HEK293 (cell line): ENCODE data around the gene E2F4.

ENCODE experiments used
- CTCF ChIA-PET: fragments of 350-600 bp; formaldehyde crosslinking; extraction: SDS; loops from one replicate; lab custom pipeline; 2021; ENCODE audit warnings: antibody characterized with exemption; lab: Yijun Ruan, JAX
- POLR2A ChIA-PET: fragments of 300-600 bp; formaldehyde crosslinking; extraction: SDS; loops from one replicate; lab custom pipeline; 2020; ENCODE audit warnings: antibody characterized with exemption, inconsistent platforms; lab: Yijun Ruan, JAX
- H3K27ac ChIP-seq: fragments of 200-500 bp; sonication (Bioruptor generic); 2 replicates; pipeline ENCODE4 v1.5.1; 2014; ENCODE audit warnings: low read depth, low read length, control low read depth, inconsistent platforms; ENCODE audit errors: extremely low read depth
- H3K36me3 ChIP-seq, 2 experiments: fragments of 200-500 bp in 1 of 2; sonication (Bioruptor generic) in 1 of 2; 1 replicate in 1 of 2; 2 replicates in 1 of 2; pipeline ENCODE4 v1.5.1; 2014 to 2017; ENCODE audit warnings: inconsistent platforms in 2 of 2, low read length in 2 of 2; ENCODE audit not compliant: control insufficient read depth in 2 of 2, insufficient read depth in 1 of 2
- H3K4me1 ChIP-seq: fragments of 200-500 bp; sonication (Bioruptor generic); 2 replicates; pipeline ENCODE4 v1.5.1; 2014; ENCODE audit warnings: mild to moderate bottlenecking, low read length, inconsistent platforms; ENCODE audit not compliant: control insufficient read depth, insufficient read depth
- H3K4me3 ChIP-seq: 2 replicates; pipeline ENCODE4 v1.5.1; 2011; ENCODE audit warnings: low read depth, mild to moderate bottlenecking, control low read depth, low read length, moderate library complexity
- H3K9me3 ChIP-seq: fragments of 200-500 bp; sonication (Bioruptor generic); 2 replicates; pipeline ENCODE4 v1.5.1; 2014; ENCODE audit warnings: low read depth, low read length, inconsistent platforms; ENCODE audit not compliant: control insufficient read depth, insufficient read depth
- EGR2 ChIP-seq: fragments of 450-650 bp; formaldehyde crosslinking; IDR thresholded peaks from 2 replicates; pipeline ENCODE4 v1.5.1; 2016; ENCODE audit warnings: low read depth, missing biosample characterization, missing genetic modification characterization
- GLIS2 ChIP-seq: fragments of 450-650 bp; formaldehyde crosslinking; IDR thresholded peaks from 2 replicates; pipeline ENCODE4 v1.5.1; 2016; ENCODE audit warnings: missing biosample characterization, missing genetic modification characterization
- OSR2 ChIP-seq: fragments of 450-650 bp; formaldehyde crosslinking; IDR thresholded peaks from 2 replicates; pipeline ENCODE4 v1.5.1; 2016; ENCODE audit warnings: missing biosample characterization, missing genetic modification characterization
- ZBTB44 ChIP-seq: fragments of 450-650 bp; IDR thresholded peaks from 2 replicates; pipeline ENCODE4 v1.5.1; 2018; ENCODE audit warnings: missing biosample characterization, mild to moderate bottlenecking, missing genetic modification characterization
- ZFHX2 ChIP-seq: fragments of 450-650 bp; formaldehyde crosslinking; conservative IDR thresholded peaks from 2 replicates; pipeline ENCODE4 v1.5.1; 2016; ENCODE audit warnings: missing biosample characterization, missing genetic modification characterization
- ZNF335 ChIP-seq: fragments of 450-650 bp; formaldehyde crosslinking; conservative IDR thresholded peaks from 2 replicates; pipeline ENCODE4 v1.5.1; 2016; ENCODE audit warnings: missing biosample characterization, missing genetic modification characterization
- ZNF48 ChIP-seq: fragments of 450-650 bp; formaldehyde crosslinking; IDR thresholded peaks from 2 replicates; pipeline ENCODE4 v1.5.1; 2016; ENCODE audit warnings: missing biosample characterization, missing genetic modification characterization
- ZNF660 ChIP-seq: fragments of 450-650 bp; IDR thresholded peaks from 2 replicates; pipeline ENCODE4 v1.5.1; 2018; ENCODE audit warnings: missing biosample characterization, mild to moderate bottlenecking, missing genetic modification characterization
- TF ChIP-seq, protein P1 (sequence below): fragments of 450-650 bp; formaldehyde crosslinking; IDR thresholded peaks from 2 replicates; pipeline ENCODE4 v1.5.1; 2016; ENCODE audit warnings: missing biosample characterization, missing genetic modification characterization
- TF ChIP-seq, protein P2 (sequence below): fragments of 450-650 bp; IDR thresholded peaks from 2 replicates; pipeline ENCODE4 v1.5.1; 2018; ENCODE audit warnings: missing biosample characterization, missing genetic modification characterization
- TF ChIP-seq, protein P3 (sequence below): fragments of 450-650 bp; formaldehyde crosslinking; IDR thresholded peaks from 2 replicates; pipeline ENCODE4 v1.5.1; 2016; ENCODE audit warnings: missing biosample characterization, missing genetic modification characterization

E2F4 gene

GRCh38 chr16:67240506-67240905 lies 48.6 kb downstream of the E2F4 start:
- Histone ChIP-seq H3K4me1 (peaks cover under 1% of the 10 kb centered on the region; the same call in 1 of the 2 replicates), H3K9me3 (no peaks in the 10 kb centered on the region)
- TF ChIP-seq ZNF335 (tag by site-specific recombination) (peak; percentile 68), ZNF660 (no peak), OSR2 (tag by site-specific recombination) (0 out of 2 replicates have a peak, but pooled peaks have one; percentile 19)
- TF ChIP-seq, protein P1, sequence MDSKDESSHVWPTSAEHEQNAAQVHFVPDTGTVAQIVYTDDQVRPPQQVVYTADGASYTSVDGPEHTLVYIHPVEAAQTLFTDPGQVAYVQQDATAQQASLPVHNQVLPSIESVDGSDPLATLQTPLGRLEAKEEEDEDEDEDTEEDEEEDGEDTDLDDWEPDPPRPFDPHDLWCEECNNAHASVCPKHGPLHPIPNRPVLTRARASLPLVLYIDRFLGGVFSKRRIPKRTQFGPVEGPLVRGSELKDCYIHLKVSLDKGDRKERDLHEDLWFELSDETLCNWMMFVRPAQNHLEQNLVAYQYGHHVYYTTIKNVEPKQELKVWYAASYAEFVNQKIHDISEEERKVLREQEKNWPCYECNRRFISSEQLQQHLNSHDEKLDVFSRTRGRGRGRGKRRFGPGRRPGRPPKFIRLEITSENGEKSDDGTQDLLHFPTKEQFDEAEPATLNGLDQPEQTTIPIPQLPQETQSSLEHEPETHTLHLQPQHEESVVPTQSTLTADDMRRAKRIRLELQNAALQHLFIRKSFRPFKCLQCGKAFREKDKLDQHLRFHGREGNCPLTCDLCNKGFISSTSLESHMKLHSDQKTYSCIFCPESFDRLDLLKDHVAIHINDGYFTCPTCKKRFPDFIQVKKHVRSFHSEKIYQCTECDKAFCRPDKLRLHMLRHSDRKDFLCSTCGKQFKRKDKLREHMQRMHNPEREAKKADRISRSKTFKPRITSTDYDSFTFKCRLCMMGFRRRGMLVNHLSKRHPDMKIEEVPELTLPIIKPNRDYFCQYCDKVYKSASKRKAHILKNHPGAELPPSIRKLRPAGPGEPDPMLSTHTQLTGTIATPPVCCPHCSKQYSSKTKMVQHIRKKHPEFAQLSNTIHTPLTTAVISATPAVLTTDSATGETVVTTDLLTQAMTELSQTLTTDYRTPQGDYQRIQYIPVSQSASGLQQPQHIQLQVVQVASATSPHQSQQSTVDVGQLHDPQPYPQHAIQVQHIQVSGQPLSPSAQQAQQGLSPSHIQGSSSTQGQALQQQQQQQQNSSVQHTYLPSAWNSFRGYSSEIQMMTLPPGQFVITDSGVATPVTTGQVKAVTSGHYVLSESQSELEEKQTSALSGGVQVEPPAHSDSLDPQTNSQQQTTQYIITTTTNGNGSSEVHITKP (tag by site-specific recombination), result peak; percentile 14; the same call in 1 of the 2 replicates
- TF ChIP-seq, all 188 proteins: peak for 3
- Histone ChIP-seq H3K36me3 (peaks cover 4 to 48% of the 10 kb centered on the region in 2 experiments; a peak in 2 of 3 replicates), H3K4me3 (no peak overlapping the region), H3K27ac (no peak overlapping the region)
- ChIA-PET CTCF (no interaction called here), POLR2A (interaction anchor here (1.9 kb wide), 1 partner anchor 13 kb away, joined by 6 read pairs; the partner anchor contains the start of gene TMEM208)

DNA sequence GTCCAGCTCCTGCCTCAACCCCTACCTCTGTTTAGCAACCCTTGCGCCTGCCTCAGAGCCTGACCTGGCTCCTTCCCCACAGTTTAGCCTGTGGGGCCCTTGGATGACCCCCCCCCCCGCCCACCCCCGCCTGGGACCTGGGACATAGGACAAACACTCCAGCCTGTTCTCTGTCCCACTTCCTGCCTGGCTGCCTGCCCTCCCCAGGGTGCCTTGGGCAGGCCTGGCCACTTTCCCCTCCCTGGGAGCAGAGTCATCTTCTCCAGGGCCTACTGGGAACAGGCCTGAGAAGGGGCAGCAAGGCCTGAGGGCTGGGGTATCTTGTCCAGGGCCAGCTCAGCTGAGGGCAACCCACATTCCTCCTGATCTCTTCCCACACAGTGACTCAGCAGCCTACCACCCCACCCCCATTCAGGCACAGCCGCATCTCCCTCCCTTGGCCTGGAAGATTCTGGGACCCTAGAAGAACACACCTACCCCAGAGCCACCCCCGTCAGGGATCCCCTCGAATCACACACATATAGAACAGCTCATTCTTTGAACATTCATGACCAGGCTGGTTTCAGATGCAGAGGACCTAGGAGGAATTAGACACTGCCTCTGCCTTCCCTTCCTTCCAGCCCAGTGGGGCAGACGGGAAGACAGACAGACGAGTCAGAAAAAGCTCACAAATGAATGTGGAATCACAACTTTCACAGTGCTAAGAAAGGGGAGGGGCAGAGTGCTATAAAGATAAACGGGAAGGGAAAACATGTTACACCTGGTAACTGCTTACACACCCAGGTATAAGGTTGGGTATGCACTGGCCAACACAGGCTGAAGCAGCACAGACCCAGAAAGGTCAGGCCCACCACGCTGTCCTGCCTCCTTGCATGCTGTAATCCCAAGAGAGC lies 49.3 kb downstream of the E2F4 start:
- H3K27ac ChIP-seq, result no peak overlapping the region
- CTCF ChIA-PET, result interaction anchor here (1.4 kb wide), 1 partner anchor 17 kb away, joined by 3 read pairs; no protein-coding TSS in a partner anchor
- TF ChIP-seq ZNF48 (no peak), ZBTB44 (tag by site-specific recombination) (no peak), GLIS2 (peak; percentile 35; the same call in 1 of the 2 replicates), ZNF335 (tag by site-specific recombination) (peak; percentile 30; the same call in 1 of the 2 replicates), ZFHX2 (tag by site-specific recombination) (peak; percentile 77), EGR2 (peak; percentile 79)
- TF ChIP-seq, protein P2, sequence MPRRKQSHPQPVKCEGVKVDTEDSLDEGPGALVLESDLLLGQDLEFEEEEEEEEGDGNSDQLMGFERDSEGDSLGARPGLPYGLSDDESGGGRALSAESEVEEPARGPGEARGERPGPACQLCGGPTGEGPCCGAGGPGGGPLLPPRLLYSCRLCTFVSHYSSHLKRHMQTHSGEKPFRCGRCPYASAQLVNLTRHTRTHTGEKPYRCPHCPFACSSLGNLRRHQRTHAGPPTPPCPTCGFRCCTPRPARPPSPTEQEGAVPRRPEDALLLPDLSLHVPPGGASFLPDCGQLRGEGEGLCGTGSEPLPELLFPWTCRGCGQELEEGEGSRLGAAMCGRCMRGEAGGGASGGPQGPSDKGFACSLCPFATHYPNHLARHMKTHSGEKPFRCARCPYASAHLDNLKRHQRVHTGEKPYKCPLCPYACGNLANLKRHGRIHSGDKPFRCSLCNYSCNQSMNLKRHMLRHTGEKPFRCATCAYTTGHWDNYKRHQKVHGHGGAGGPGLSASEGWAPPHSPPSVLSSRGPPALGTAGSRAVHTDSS (tag by site-specific recombination), result no peak
- TF ChIP-seq, protein P3, sequence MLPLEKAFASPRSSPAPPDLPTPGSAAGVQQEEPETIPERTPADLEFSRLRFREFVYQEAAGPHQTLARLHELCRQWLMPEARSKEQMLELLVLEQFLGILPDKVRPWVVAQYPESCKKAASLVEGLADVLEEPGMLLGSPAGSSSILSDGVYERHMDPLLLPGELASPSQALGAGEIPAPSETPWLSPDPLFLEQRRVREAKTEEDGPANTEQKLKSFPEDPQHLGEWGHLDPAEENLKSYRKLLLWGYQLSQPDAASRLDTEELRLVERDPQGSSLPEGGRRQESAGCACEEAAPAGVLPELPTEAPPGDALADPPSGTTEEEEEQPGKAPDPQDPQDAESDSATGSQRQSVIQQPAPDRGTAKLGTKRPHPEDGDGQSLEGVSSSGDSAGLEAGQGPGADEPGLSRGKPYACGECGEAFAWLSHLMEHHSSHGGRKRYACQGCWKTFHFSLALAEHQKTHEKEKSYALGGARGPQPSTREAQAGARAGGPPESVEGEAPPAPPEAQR (tag by site-specific recombination), result no peak
- H3K9me3 ChIP-seq, result no peaks in the 10 kb centered on the region
- peaks cover 4% of the 10 kb centered on the region; the same call in 1 of the 2 replicates for H3K4me1 ChIP-seq
- no peak overlapping the region for H3K4me3 ChIP-seq
- H3K36me3 ChIP-seq, result peaks cover 1 to 41% of the 10 kb centered on the region in 2 experiments; a peak in 2 of 3 replicates
- POLR2A ChIA-PET, result interaction anchor here (1.9 kb wide), 1 partner anchor 14 kb away, joined by 6 read pairs; the partner anchor contains the start of gene TMEM208
